Umbilical cord (tissue), 2 donors: ENCODE data around the gene RXRA. TPM values are rescaled to one million over a fixed set of nuclear protein-coding genes. Genes with fewer than 3 reads are reported as not detected.
A peak's percentile ranks its signal among the peaks of the same experiment; 100 is the strongest.
"Not testable (repeated sequence)": the region's sequence is repeated elsewhere in the genome, so short reads cannot be mapped to it uniquely, and the experiment has no call there.

Source experiments
- DNase-seq: peaks from one replicate; pipeline ENCODE4 v3.0.0-alpha.2; 2015; ENCODE audit warnings: low spot score
- total RNA-seq: library from RNA; depleted of rRNA; stranded (reverse); fragments of >200 nt; gene quantifications from one replicate; pipeline ENCODE4 v1.2.3, GENCODE V29; 2014; ENCODE audit warnings: low replicate concordance; ENCODE audit not compliant: insufficient read depth

Gene RXRA
- total RNA-seq, 1 donor from 2014 or later: 15.9 TPM

DNA sequence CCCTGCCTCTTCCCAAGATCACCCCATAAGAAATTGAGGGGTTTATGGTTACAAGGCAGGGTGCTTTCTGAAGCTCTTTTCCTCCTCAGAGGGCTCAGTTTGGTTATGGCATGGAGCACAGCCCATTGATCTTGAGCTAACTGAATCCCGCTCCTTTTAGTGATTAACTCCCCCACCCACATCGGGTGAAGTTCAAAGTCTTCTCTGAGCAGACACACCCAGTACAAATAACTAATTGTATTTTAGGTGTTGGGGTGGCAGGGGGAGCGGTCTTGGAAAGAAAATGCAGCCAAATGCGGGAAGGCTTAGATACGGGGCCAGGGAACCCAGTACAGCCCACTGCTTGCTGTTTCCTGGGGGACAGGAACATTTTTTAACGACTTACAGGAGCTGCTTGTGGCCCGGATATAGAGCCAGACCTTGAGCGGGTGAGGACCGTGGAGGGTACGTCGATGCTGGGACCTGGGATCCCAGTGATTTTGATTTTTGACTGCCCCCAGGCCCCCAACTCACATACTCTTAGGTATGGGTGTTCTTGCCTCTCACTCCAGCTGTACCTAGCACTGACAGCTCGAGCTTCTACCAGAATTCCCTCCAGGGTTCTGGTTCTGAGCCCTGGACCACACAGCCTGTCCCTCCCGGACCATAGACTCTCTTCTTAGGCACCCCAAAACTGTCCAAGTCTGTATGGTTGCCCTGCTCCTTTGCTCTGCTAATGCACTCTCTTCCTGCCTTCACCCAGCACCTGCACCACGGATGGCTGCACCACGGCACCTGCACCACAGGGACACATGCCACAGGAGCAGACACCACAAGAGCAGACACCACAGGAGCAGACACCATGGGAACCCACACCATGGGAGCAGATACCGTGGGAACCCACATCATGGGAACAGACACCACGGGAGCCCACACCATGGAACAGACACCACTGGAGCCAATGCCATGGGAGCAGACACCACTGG, 18.3 kb upstream of the RXRA start:
- DNase-seq: no peak

DNA sequence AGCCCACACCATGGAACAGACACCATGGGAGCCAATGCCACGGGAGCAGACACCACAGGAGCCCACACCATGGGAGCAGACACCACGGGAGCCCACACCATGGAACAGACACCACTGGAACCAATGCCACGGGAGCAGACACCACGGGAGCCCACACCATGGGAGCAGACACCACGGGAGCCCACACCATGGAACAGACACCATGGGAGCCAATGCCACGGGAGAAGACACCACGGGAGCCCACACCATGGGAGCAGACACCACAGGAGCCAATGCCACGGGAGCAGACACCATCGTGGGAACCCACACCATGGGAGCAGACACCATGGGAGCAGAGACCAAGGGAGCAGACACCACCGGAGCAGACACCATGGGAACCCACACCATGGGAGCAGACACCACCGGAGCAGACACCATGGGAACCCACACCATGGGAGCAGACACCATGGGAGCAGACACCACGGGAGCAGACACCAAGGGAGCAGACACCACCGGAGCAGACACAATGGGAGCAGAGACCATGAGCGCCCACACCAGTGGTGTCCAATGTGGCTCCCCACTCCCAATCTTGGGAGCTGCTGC, 17.5 kb upstream of the RXRA start:
- DNase-seq: not testable (repeated sequence)

DNA sequence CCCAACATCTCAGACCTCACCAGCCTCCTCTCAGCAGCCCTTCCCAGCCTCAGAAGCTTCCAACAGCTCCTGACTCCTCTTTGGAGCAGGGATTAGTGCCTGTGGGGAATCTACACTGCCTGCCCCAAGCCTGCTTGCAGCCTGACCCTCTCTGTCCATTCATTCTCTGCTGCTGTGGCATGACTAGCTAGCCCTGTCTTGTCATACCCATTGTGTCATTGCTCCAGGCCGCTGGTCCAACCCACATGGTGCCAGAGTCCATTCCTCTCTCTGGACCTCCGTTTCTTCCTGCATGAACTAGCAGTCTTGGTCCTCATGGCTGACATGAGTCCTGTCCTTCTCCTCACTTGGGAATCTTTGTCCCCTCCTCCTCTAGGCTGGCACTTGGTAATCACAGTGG, 12.8 kb upstream of the RXRA start:
- DNase-seq: no peak

DNA sequence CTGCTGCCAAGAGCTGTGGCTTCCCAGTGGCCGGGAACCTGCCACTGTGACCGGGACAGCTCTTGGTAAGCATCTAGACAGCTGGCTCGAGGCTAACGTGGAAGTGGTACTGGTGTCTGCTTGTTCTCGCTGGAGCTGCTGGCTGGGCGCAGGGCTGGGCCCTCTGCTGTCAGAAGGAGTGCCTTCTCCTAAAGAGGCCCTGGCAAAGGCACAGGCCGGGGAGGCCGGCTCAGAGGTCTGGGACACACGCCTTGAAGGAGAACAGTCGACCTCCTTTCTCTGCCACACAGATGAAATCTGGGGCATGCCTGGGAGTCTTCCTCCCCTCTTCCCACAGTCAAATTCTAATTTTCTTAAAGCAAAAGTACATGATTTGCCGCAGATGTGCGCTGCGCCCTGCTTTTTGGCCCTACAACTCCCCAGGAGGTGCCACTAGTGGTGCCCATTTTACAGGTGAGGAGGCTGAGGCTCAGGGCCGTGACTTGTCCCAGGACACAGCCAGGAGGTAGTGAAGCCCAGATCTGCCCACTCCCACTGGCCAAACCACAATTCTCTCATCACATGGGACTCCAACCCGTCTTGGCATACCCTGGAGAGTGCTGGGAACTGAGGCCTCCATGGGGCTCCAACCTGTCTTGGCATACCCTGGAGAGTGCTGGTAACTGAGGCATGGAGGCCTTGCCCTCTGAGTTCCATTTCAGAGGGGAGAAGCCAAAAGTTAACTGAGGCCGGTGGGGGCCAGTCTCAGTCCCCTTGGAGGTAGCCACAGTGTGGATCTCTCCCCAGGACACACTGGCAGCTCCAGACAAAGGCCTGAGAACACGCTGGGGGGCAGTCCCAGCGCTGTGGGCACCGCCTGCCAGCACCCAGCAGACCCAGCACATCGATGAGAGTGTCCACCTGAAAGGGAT, 12.0 kb upstream of the RXRA start:
- DNase-seq: no peak

DNA sequence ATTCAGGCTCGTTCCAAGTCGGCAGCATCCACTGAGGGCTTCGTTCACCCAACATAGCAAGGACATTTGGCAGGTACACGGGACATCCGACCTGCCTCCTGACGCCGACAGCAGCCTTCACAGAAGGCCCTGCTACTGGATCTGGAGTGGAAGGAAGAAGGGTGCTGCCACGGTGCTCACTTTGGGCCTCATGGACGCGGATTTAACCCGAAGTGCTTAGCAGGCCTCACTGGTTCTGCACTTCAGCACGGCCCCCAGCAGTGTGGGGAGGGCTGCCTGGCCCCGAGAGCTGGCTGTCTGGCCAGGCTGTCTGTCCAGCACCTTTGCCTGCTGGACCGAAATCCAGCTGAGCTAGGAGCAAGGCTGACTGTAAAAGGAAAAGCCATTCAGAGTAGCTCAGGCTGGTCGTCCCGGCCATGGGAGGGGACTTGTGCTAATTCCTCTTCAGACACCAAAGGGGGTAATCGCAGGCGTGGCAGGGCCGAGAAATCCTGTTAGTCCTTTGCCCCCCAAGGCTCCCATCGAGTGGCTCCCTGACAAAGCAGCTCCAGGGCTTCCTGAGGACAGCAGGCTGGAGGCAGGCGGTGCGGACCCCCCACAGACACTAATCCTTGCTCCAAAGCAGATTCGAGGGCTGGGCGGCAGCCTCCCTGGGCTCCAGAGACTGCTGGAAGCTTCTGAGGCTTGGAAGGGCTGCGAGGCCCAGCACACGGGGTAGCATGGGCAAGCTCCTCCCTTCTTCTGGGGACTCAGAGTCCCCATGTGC, 11.1 kb upstream of the RXRA start:
- DNase-seq: peak; percentile 68

DNA sequence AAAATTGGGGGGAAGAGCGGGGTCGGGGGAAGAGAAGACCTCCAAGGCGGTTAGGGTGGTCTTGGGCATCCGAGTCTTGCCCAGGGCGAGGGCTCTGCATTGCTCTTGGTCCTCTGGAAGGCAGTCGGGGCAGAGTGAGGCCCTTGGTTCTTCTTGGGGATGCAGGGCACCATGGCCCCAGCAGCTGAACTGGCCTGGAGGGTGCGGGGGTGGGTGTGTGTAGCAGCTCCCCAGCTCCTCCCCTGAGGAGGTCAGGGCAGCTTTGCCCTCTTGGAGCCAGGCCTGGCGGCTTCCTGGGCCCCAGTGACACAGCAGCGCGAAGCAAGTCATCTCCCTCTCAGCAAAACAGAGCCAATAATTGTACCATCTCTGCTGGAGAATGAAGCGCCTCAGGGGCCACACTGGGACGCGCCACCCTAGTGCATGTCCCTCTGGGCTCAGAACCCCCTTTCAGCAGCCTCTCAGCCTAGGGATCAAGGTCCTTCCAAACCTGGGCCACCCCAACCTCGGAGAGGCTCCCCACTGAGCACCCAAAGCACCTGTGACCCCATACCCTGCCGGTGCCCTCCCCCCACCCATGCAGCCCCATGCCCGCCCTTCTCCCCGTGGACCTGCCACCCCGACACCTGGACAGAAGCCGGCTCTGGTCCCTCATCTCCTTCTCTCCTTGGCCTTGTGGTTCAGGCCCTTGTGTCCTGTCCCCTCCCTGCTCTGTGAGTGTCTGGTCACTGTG, 10.4 kb upstream of the RXRA start:
- no peak for DNase-seq

DNA sequence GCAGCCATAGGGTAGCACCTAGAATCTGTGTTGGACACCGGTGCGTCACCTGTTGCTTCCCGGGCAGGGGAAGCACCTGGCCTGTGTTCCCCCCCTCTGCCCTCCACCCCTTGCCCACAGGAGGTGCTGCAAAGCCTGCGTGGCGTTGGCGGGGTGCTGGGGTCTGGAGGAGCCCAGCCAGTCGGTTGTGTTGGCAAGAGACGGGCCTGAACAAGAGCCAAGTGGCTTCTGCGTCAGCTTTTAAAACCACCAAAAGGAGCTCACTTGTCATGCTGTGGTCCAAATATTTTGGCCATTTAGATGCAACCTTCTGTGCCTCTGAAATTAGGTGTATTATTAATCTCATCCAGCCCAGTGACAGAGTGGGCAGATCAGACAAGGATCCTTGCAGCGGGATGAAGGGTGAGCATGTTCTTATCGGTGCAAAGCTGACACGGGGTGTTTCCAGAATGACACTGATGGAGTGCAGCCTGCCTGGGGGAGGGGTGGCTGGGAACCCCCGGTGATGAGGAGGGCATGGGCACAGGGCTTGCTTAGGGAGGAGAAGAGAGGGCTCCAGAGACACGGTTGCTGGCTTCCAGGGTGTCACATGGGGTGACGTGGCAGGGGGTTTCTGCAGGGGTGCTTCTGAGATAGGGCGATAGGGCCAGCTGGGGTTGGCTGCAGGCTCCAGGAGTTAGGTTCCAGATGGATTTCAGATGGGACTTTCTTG, 9.7 kb upstream of the RXRA start:
- peak; percentile 69 for DNase-seq

DNA sequence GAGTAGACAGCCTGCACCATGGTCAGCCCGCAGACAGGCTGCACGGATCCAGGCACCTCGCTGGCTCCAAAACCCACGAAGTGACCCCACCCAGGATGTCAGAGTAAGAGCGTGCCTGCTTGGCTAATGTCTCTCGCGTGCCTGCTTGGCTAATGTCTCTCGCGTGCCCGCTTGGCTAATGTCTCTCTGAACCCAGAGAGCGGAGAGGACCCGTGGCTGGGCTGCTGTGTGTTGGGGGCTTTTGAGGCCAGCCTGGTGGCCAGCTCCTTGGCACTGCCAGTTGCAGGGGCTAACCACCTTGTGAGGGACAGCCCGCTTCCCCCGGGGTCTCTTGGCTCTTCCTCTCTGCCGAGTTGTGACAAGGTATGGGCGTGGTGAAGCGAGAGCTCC, 8.9 kb upstream of the RXRA start:
- DNase-seq: no peak

DNA sequence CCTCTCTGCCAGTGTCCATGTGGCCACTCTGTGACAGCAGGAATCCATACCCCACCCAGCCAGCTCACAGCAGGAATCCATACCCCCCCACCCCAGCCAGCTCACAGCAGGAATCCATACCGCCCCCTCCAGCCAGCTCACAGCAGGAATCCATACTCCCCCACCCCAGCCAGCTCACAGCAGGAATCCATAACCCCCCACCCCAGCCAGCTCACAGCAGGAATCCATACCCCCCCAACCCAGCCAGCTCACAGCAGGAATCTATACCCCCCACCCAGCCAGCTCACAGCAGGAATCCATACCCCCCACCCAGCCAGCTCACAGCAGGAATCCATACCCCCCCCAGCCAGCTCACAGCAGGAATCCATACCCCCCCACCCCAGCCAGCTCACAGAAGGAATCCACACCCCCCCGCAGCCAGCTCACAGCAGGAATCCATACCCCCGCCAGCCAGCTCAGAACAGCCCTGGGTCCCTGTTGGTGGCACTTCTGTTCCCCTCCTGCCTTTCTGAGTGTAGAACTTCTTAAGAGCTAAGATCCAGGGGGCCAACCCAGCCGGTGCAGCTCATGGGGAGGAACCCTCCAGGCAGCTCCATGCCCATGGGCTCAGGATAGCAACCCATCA, 8.4 kb upstream of the RXRA start:
- DNase-seq: no peak

DNA sequence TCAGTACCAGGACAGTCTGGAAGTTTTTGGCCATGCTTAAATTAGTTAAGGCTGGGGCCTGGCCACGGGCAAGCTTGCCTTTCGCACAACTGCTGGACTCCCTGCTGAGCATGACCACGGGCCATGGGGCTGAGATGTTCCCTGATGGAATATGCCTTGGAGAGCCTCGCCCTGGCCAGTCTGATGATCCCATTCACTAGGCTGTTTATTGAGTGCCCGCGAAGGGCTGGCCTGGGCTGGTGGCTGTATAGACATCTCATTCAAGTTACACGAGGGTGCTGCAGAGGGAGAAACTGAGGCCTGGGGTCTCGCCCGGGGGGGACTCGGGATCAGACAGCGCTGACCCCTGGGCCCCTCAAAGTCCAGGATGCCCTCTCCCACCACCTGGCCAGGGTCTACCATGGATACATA, 7.8 kb upstream of the RXRA start:
- DNase-seq: no peak

DNA sequence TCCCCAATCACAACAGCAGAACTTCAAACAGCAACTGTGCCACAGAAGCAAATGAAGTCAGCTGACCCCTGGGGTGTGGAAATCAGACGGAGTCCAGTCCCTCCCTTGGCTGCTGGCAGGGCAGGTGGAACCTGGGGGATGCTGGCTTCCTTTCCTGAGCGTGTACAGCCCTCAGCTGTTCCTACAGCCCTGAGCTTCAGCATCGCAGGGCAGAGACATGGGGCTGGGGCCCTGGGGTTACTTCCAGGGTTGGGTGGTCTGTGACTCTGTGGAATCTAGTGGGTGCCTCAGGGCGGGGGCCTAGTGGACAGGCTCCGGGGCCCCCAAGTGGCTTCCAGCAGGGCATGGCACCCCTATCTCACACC, 7.3 kb upstream of the RXRA start:
- no peak for DNase-seq

DNA sequence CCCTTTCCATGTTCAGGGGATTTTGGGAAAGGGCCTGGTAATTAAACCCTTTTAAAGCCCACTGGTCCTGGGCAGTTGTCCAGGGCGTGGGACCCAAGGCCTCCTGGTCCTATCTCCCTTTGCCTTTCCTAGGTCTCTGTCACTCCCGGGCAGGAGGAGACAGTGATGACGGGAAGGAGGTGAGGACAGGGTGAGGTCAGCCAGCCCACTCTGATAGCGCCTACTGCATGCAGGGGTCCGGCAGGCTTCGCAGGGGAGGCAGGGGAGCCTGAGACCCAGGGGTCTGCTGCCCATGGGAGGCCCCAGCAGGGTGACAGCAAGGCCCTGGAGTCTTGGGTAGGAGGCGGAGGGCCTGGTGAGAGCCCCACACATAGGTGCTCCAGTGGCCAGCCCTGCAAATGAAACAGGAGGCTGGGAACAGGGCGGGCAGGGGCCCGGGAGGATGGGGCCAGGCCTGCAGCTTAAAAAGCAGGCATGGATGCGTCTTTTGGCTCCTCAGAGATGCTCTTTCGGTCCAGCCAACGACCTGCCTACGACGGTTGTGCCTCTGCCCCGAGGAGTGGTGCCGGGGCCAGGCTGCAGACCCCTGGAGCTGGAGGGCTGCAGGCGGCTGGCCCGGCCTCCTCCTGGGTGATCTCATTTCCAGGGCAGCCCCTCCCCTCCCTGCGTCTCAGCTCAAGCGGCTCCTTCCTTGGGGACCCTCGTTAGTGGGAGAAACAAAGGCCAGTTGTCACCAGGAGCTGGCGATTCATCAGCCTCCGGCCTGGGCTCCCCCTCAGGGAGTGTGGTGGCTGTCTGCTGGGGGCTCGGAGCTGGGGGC, 6.7 kb upstream of the RXRA start:
- DNase-seq: no peak

DNA sequence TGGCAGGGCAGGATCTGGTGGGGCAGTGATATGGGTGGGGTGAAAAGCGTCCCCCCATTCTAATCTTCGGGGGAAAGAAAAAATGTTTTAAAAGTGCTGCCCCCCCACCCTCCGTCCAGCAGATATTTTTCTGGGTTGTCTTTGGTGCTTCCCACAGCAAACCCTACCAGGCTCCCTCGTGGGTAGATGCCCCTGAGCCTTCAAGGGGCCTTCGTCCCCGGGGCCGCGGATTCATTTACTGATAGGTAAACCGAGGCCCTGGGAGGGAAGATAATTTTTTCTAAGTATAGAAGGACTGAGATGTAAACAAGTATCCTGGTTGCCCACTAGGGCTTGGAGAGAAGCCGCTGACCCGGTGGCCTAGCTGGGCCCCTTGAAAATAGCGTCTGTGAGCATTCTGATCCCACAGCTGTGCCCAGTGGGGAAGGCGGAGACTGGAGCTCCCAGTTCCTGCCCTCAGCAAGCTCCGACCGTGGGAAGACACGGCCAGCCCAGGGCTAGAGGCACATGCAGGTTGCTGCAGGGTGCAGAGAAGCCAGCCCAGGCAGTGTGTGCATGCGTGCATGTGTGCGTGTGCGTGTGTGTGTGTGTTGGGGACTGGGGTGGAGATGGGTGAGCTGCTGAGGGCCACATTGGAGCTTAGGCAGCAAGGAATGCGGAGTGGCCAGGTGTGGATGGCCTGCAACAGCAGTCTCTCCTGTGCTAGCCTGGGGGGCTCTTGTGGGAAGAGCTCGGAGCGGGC, 6.0 kb upstream of the RXRA start:
- DNase-seq: no peak

DNA sequence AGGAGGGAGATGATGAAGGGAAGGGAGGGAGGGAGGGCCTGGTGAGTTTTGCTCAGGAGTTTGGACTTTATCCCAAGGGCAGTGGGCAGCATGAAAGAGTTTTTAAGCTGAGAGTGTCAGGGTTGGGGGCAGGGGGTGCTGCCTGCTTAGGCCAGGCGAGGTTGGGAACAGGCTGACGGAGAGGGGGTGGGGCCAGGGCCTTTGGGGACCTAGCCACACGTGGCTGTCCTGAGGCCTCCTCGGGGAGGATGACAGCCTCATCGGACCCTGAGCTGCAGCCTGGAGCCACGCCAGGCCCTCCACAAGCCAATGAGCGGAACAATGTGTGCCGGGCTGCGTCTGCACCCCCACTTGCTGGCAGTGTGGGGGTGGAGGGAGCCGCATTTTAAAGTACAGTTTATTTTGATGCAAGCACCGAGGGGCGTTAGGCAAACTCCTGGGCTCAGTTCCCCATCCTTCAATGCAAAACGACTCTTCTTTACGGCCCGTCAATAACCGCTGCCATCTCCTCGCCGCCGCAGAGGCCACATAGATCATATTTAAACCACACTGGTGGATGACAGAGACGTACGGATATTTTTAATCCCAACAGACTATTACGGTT, 5.3 kb upstream of the RXRA start:
- DNase-seq: no peak

DNA sequence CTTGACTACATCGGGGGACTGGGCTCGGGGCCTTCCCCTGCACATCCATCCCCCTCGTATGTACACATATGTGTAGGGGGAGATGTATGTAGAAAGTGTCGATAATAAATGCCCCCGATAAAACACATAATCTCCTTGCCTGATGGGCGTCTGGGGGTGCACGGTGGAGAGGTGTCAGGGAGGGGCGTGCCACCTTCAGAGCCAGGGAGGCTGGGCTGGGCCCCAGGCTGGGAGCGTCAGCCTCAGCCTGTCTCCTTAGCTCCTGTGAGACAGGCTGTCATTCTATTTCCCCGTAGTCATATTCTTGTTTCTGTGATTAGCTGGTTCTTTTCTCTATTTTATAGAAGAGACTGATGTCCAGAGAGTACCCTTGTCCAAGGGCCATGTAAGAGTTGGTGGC, 4.7 kb upstream of the RXRA start:
- no peak for DNase-seq

DNA sequence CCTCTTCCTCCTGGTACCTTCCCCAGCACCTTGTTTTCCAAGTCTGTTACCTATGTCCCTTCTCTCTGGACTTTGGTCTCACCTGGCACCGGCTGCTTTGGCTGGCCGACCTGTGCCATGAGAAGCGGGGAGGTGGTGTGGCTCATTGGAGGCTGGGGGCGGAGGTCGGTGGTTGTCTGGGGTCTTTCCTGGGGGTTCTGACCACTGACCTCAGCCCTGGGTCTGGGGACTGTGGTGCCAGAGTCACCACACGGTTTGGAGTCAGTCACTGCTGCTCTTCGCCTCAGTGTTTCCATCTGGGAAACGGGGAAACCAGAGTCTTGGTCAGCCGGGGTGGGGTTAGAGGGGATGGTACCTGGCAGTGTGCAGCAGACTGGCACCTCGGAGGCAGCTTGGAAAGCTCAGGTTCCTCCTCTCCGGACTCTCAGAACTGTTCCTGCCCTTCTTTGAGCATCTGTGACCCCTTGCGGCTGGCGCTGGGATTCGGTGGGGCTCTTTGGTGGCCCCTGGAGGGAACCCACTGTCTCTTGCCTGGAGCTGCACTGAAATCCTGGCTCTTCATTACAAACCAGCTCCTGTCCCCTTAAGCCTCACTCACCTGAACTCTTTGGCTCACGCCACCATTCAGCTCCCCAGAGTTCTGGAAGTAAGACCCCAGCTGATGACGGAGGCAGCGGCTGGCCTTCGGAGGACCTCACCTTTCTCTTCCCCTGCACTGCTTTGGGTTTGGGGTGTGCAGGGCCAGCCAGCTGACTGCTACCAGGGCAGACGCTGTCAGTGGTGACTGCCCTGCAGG, 4.1 kb upstream of the RXRA start:
- no peak for DNase-seq

DNA sequence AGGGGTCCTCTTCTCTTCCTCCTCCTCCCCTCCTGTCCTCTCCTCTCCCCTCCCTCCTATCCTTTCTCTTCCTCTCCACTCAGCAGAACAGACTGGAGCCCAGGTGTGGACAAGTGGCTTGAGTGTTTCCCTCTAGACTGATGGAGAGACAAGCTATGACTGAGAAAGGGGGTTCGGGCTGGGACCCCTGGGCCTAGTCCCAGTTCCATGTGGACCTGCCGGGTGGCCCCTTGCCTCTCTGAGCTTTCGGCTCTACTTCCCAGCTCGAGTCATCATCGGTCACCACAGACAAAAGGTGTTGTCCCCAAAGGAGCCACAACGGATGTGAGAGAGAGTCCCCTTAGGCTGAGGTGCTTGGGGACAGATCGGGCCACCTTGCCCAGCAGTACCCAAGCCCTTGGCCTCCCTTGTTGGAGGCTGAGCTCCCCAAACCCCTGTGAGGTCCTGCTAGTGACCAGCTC, 3.4 kb upstream of the RXRA start:
- DNase-seq: no peak
